Lung (tissue), 13 donors: ENCODE results near the gene GSTO2. TPM values are rescaled to one million over a fixed set of nuclear protein-coding genes. Genes with fewer than 3 reads are reported as not detected.
A peak's percentile ranks its signal among the peaks of the same experiment; 100 is the strongest.

Experiments used
- ATAC-seq: fragments of 200-7000 bp; cut with Tn5 transposase; one replicate; pipeline ENCODE4 v1.9.1; 2020; ENCODE audit warnings: moderate number of reproducible peaks; ENCODE audit not compliant: insufficient read depth, low FRiP score
- DNase-seq, 3 donors: peaks; one replicate each; pipeline ENCODE4 v3.0.0-alpha.2; 2013 to 2017
- H3K27ac ChIP-seq, 2 donors: one replicate each; pipeline ENCODE4 v1.5.1; 2013; ENCODE audit warnings: mild to moderate bottlenecking in 2 of 2, moderate library complexity in 2 of 2, control low read depth in 1 of 2, inconsistent platforms in 1 of 2, low read depth in 1 of 2, low read length in 1 of 2
- H3K27me3 ChIP-seq, 3 donors: one replicate each; pipeline ENCODE4 v1.5.1; 2013; ENCODE audit warnings: low read length in 2 of 3; ENCODE audit not compliant: control insufficient read depth in 3 of 3, insufficient read depth in 3 of 3
- H3K36me3 ChIP-seq, 4 donors: one replicate each; pipeline ENCODE4 v1.5.1; 2013; ENCODE audit warnings: low read length in 4 of 4, mild to moderate bottlenecking in 1 of 4, moderate library complexity in 1 of 4; ENCODE audit not compliant: control insufficient read depth in 4 of 4, insufficient read depth in 4 of 4
- H3K4me1 ChIP-seq, 5 donors: one replicate each; pipeline ENCODE4 v1.5.1; 2013; ENCODE audit warnings: low read length in 5 of 5, mild to moderate bottlenecking in 2 of 5, moderate library complexity in 1 of 5; ENCODE audit not compliant: control insufficient read depth in 5 of 5, insufficient read depth in 5 of 5
- H3K4me3 ChIP-seq: one replicate; pipeline ENCODE4 v1.5.1; 2013; ENCODE audit warnings: mild to moderate bottlenecking, control low read depth, moderate library complexity
- H3K9ac ChIP-seq, 2 donors: one replicate each; pipeline ENCODE4 v1.5.1; 2013; ENCODE audit warnings: low read length in 2 of 2, control low read depth in 1 of 2; ENCODE audit not compliant: insufficient read depth in 1 of 2
- H3K9me3 ChIP-seq, 4 donors: one replicate each; pipeline ENCODE4 v1.5.1; 2013; ENCODE audit warnings: low read length in 3 of 4, mild to moderate bottlenecking in 1 of 4, moderate library complexity in 1 of 4; ENCODE audit not compliant: control insufficient read depth in 4 of 4, insufficient read depth in 3 of 4
- WGBS, 2 donors: extraction: QIAGEN DNeasy Blood & Tissue Kit; methylation state at CpG; one replicate each; pipeline ENCODE4 v1.1.7; 2013; 5-methylcytosine and 5-hydroxymethylcytosine counted together
- polyA plus RNA-seq, 2 donors: library from polyadenylated mRNA; stranded (reverse); fragments of 200-250 nt; gene quantifications; one replicate each; pipeline ENCODE4 v1.2.1, GENCODE V29; 2013
- small RNA-seq: library from RNA; depleted of rRNA; stranded (forward); fragments of <200 nt; gene quantifications from one replicate; pipeline ENCODE3, GENCODE V24; 2014; ENCODE audit warnings: low replicate concordance
- total RNA-seq, 2 donors: library from RNA; depleted of rRNA in 1 of 2; stranded (reverse); fragments of >200 nt in 1 of 2; gene quantifications; one replicate each; pipeline ENCODE4 v1.2.1, GENCODE V29; 2014 to 2021
- TF ChIP-seq, protein P1 (sequence below): IDR thresholded peaks from 2 replicates; pipeline ENCODE4 v1.5.1; 2012; ENCODE audit warnings: mild to moderate bottlenecking; ENCODE audit errors: control extremely low read depth, extremely low read depth
- donor health status: control.
- donor health status: control.
- donor health status: Bipolar disorder and iron deficiency.
- donor health status: healthy.
- donor health status: DM: yes; HTN: yes; CAD: no.

Gene GSTO2
- total and polyA plus RNA-seq, 4 donors, result 6.6 to 25.9 (median 12.1) TPM

DNA sequence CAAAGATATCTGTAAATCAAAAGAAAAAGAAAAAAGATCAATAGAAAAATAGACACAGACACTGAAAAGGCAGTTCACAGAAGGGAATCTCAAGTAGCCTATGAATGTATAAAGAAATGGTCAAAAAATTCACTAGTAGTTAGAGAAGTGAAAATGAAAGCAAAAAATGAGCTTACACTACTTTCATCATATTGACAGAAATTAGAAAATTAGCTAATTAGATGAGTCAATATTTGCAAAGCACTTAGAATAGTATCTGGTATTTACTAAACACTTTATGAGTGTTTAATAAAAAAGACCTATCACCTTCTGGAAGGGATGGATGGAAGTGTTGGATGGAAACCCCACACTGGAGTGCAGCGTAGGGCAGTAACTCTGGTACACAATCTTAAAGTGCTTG, 82.9 kb downstream of the GSTO2 start:
- peaks cover 0 to 19% (median 8%) of the 10 kb centered on the region in 5 donors for H3K4me1 ChIP-seq

DNA sequence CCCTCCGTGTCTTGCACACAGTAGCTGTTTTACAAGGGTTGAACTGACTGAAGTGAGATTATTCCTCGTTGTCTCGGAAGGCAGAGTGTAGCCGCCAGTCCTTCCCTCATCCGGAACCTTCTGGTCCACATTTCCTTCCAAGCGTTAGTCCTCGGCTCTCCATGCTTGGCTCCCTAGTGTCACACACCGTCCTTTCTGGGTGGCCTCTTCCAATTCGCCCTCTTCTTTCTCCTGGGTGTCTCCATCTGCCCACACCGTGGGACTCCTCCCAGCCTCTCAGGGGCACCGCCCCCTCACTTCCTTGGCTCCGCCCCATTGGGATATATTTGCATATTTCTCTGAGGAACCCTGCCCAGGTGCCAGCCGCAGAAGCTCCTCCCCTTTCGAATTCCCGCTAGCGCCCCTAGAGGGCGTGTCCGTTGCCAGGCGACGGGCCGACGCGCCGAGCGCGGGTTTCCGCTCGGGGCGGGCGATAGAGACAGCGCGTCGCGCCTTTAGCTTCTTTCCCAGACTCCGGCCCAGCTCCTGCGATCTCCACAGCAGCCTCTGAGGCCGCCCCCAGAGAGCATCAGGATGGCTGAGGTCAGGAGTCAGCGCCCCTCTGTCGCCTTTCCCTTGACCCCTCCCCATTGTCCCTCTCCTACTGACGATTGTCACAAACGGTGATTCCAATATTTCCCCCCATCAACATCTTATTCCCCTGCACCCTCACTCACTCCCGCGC, 84.5 kb downstream of the GSTO2 start, which contains the start of gene CFAP58:
TSS of gene CFAP58 (plus strand) at position 509 of the 724 bp plus-strand sequence. CDS start at position 574, 65 bp downstream.
- Histone ChIP-seq H3K9me3 (no peaks in the 10 kb centered on the region), H3K27me3 (peaks cover 0 to 5% (median 0%) of the 10 kb centered on the region in 3 donors), H3K36me3 (no peaks in the 10 kb centered on the region), H3K27ac (peak within 1 kb of the TSS in 1 of 2 donors; percentile 56), H3K9ac (peak within 1 kb of the TSS in 1 of 2 donors; percentile 9), H3K4me1 (peaks cover 0 to 19% (median 8%) of the 10 kb centered on the region in 5 donors), H3K4me3 (peak within 1 kb of the TSS; percentile 11)
- peak; percentile 86 for ATAC-seq
- 2 to 4% methylated on average over 43 of the region's 43 CpGs for WGBS, 2 donors
- TF ChIP-seq, protein P1, sequence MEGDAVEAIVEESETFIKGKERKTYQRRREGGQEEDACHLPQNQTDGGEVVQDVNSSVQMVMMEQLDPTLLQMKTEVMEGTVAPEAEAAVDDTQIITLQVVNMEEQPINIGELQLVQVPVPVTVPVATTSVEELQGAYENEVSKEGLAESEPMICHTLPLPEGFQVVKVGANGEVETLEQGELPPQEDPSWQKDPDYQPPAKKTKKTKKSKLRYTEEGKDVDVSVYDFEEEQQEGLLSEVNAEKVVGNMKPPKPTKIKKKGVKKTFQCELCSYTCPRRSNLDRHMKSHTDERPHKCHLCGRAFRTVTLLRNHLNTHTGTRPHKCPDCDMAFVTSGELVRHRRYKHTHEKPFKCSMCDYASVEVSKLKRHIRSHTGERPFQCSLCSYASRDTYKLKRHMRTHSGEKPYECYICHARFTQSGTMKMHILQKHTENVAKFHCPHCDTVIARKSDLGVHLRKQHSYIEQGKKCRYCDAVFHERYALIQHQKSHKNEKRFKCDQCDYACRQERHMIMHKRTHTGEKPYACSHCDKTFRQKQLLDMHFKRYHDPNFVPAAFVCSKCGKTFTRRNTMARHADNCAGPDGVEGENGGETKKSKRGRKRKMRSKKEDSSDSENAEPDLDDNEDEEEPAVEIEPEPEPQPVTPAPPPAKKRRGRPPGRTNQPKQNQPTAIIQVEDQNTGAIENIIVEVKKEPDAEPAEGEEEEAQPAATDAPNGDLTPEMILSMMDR, result peak; percentile 43
- peak; percentile 95 for DNase-seq

More for the DNA sequence above, 82.9 kb downstream of the GSTO2 start:
- Histone ChIP-seq H3K9me3 (no peaks in the 10 kb centered on the region), H3K36me3 (no peaks in the 10 kb centered on the region), H3K27ac (no peak overlapping the region), H3K9ac (no peak overlapping the region), H3K27me3 (peaks cover 0 to 5% (median 0%) of the 10 kb centered on the region in 3 donors), H3K4me3 (no peak overlapping the region)
- WGBS, 2 donors, result 63 to 94% methylated on average over 1 of the region's 1 CpG
- DNase-seq (no peak), ATAC-seq (no peak)
- TF ChIP-seq, protein P1, result no peak

Small RNAs within 50 kb of the gene (small RNA-seq; reads per million reads assigned to genes)
- gene MIR4482, result 0.17 reads per million

Other genes with a start within 250 kb of the GSTO2 start
- 1 to 10 TPM in 1 of 2 donors, under 1 TPM in 1; 0.92 to 2.2 TPM for gene COL17A1, start 183.3 kb upstream of the GSTO2 start, total RNA-seq
- gene COL17A1, start 183.3 kb upstream of the GSTO2 start, polyA plus RNA-seq, result 1 to 10 TPM; 2.2 to 2.5 TPM
- 1 to 10 TPM; 8.7 to 9.9 TPM for gene SFR1, start 147.0 kb upstream of the GSTO2 start, total RNA-seq
- gene SFR1, start 147.0 kb upstream of the GSTO2 start, polyA plus RNA-seq, result 1 to 10 TPM; 6.4 to 9.6 TPM
- gene CFAP43, start 36.8 kb upstream of the GSTO2 start, total RNA-seq, result 10 to 100 TPM; 30.0 to 71.6 TPM
- gene CFAP43, start 36.8 kb upstream of the GSTO2 start, polyA plus RNA-seq, result 10 to 100 TPM in 1 of 2 donors, 1 to 10 TPM in 1; 8.4 to 10.1 TPM
- gene GSTO1, start 14.3 kb upstream of the GSTO2 start, total RNA-seq, result 100 to 1,000 TPM in 1 of 2 donors, 10 to 100 TPM in 1; 47.2 to 130 TPM
- 100 to 1,000 TPM; 205 to 244 TPM for gene GSTO1, start 14.3 kb upstream of the GSTO2 start, polyA plus RNA-seq
- 10 to 100 TPM; 23.8 to 36.0 TPM for gene ITPRIP, start 69.3 kb downstream of the GSTO2 start, total RNA-seq
- gene ITPRIP, start 69.3 kb downstream of the GSTO2 start, polyA plus RNA-seq, result 10 to 100 TPM; 21.7 to 44.7 TPM
- gene CFAP58, start 84.6 kb downstream of the GSTO2 start, total RNA-seq, result 1 to 10 TPM; 5.0 to 5.4 TPM
- gene CFAP58, start 84.6 kb downstream of the GSTO2 start, polyA plus RNA-seq, result 1 to 10 TPM; 1.4 to 2.2 TPM